OCI-LY1 (cell line): ENCODE measurements around the gene NOD2.

Source experiments
- EZH2 ChIP-seq: fragments of 200-600 bp; sonication (generic), shearing (Covaris generic); IDR thresholded peaks from 2 replicates; pipeline ENCODE4 v1.8.0; 2017; ENCODE audit warnings: borderline replicate concordance, mixed run types, mild to moderate bottlenecking, antibody characterized with exemption, low read length, moderate library complexity, mixed read lengths
- TF ChIP-seq, protein P1 (sequence below): fragments of 200-600 bp; sonication (generic), shearing (Covaris generic); IDR thresholded peaks from 2 replicates; pipeline ENCODE4 v1.5.1; 2017; ENCODE audit warnings: mild to moderate bottlenecking, antibody characterized with exemption, low read length, moderate library complexity, mixed read lengths

DNA sequence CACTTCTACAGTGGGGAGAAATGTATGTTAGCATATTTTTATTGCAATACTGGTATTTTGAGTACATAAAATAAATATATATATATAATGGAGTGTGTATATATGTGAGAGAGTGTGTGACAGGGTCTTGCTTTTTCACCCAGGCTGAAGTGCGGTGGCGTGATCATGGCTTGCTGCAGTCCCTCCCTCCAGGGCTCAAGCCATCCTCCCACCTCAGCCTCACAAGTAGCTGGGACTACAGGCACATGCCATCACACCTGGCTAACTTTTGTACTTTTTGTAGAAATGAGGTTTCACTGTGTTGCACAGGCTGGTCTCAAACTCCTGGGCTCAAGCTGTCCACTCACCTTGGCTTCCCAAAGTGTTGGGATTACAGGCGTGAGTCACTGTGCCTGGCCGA, 52.5 kb downstream of the NOD2 start:
- TF ChIP-seq, protein P1, sequence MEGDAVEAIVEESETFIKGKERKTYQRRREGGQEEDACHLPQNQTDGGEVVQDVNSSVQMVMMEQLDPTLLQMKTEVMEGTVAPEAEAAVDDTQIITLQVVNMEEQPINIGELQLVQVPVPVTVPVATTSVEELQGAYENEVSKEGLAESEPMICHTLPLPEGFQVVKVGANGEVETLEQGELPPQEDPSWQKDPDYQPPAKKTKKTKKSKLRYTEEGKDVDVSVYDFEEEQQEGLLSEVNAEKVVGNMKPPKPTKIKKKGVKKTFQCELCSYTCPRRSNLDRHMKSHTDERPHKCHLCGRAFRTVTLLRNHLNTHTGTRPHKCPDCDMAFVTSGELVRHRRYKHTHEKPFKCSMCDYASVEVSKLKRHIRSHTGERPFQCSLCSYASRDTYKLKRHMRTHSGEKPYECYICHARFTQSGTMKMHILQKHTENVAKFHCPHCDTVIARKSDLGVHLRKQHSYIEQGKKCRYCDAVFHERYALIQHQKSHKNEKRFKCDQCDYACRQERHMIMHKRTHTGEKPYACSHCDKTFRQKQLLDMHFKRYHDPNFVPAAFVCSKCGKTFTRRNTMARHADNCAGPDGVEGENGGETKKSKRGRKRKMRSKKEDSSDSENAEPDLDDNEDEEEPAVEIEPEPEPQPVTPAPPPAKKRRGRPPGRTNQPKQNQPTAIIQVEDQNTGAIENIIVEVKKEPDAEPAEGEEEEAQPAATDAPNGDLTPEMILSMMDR, result no peak
- no peak for TF ChIP-seq EZH2
